Suprapubic skin (tissue), 4 donors: ENCODE results near the gene PMEL. TPM values are rescaled to one million over a fixed set of nuclear protein-coding genes. Genes with fewer than 3 reads are reported as not detected.
"Not testable (repeated sequence)": the region's sequence is repeated elsewhere in the genome, so short reads cannot be mapped to it uniquely, and the experiment has no call there.

Source experiments
- DNase-seq, 2 donors: peaks; one replicate each; pipeline ENCODE4 v3.0.0-alpha.2; 2019; ENCODE audit warnings: low spot score in 2 of 2
- H3K27ac ChIP-seq: fragments of 200-600 bp; sonication (generic); one replicate; pipeline ENCODE4 v1.5.1; 2019
- H3K27me3 ChIP-seq: fragments of 200-600 bp; sonication (generic); one replicate; pipeline ENCODE4 v1.5.1; 2019
- H3K36me3 ChIP-seq: fragments of 200-600 bp; sonication (generic); one replicate; pipeline ENCODE4 v1.5.1; 2019
- H3K4me1 ChIP-seq: fragments of 200-600 bp; sonication (generic); one replicate; pipeline ENCODE4 v1.5.1; 2019
- H3K4me3 ChIP-seq: fragments of 200-600 bp; sonication (generic); one replicate; pipeline ENCODE4 v1.5.1; 2019; ENCODE audit warnings: mild to moderate bottlenecking
- H3K9me3 ChIP-seq: fragments of 200-600 bp; sonication (generic); one replicate; pipeline ENCODE4 v1.5.1; 2019
- CTCF ChIP-seq, 2 donors: fragments of 200-600 bp in 1 of 2; fragments of 450-650 bp in 1 of 2; sonication (generic) in 1 of 2; IDR thresholded peaks; one replicate each; pipeline ENCODE4 v1.5.1; 2016 to 2019; ENCODE audit warnings: antibody characterized with exemption in 2 of 2, mild to moderate bottlenecking in 1 of 2, moderate library complexity in 1 of 2
- EP300 ChIP-seq: sonication (generic); formaldehyde crosslinking; IDR thresholded peaks from one replicate; pipeline ENCODE4 v1.6.1; 2017; ENCODE audit warnings: antibody characterized with exemption
- POLR2A ChIP-seq, 2 donors: fragments of 450-650 bp; IDR thresholded peaks; one replicate each; pipeline ENCODE4 v1.6.1; 2017; ENCODE audit warnings: antibody characterized with exemption in 2 of 2, mild to moderate bottlenecking in 2 of 2, moderate library complexity in 2 of 2
- POLR2AphosphoS5 ChIP-seq, 3 donors: sonication (generic); formaldehyde crosslinking; IDR thresholded peaks; one replicate each; pipeline ENCODE4 v1.6.1; 2017; ENCODE audit warnings: antibody characterized with exemption in 3 of 3
- WGBS: methylation state at CpG from one replicate; pipeline ENCODE4 v1.1.5; 2018; 5-methylcytosine and 5-hydroxymethylcytosine counted together
- total RNA-seq, 4 donors: library from RNA; depleted of rRNA; stranded (reverse); fragments of >200 nt; gene quantifications; one replicate each; pipeline ENCODE4 v1.1.0, GENCODE V29; 2016

PMEL gene
- total RNA-seq, 4 donors from 2014 or later: 54.4 to 188 (median 71.7) TPM

- 95% methylated on average over 3 of the region's 3 CpGs for WGBS
- no peak for DNase-seq
- H3K27ac ChIP-seq: no peak overlapping the region
- H3K36me3 ChIP-seq: peaks cover 76% of the 10 kb centered on the region
- TF ChIP-seq EP300: no peak
- TF ChIP-seq POLR2A (IDR thresholded peaks at IDR 0.05): no peak
- no peak for TF ChIP-seq CTCF (IDR thresholded peaks at IDR 0.05)
- TF ChIP-seq POLR2AphosphoS5 (IDR thresholded peaks at IDR 0.05): no peak
- H3K4me3 ChIP-seq: no peak overlapping the region
- H3K4me1 ChIP-seq: peaks cover 1% of the 10 kb centered on the region
- H3K9me3 ChIP-seq: no peaks in the 10 kb centered on the region
- no peaks in the 10 kb centered on the region for H3K27me3 ChIP-seq
Measured at GRCh38 chr12:55991110-55991509, 25.3 kb upstream of the PMEL start.

GRCh38 chr12:55985976-55986375 lies 20.1 kb upstream of the PMEL start:
- not testable (repeated sequence) for H3K27ac ChIP-seq
- WGBS: 91% methylated on average over 7 of the region's 7 CpGs

GRCh38 chr12:55985341-55985740 lies 19.5 kb upstream of the PMEL start:
- H3K4me1 ChIP-seq: no peaks in the 10 kb centered on the region
- no peak overlapping the region for H3K4me3 ChIP-seq
- 85% methylated on average over 4 of the region's 4 CpGs for WGBS
- H3K27ac ChIP-seq: no peak overlapping the region
- H3K27me3 ChIP-seq: no peaks in the 10 kb centered on the region
- TF ChIP-seq POLR2AphosphoS5 (IDR thresholded peaks at IDR 0.05) (no peak), CTCF (IDR thresholded peaks at IDR 0.05) (no peak), EP300 (no peak), POLR2A (IDR thresholded peaks at IDR 0.05) (no peak)
- DNase-seq: no peak
- H3K36me3 ChIP-seq: peaks cover 81% of the 10 kb centered on the region
- H3K9me3 ChIP-seq: no peaks in the 10 kb centered on the region

More at GRCh38 chr12:55985976-55986375, 20.1 kb upstream of the PMEL start:
- H3K36me3 ChIP-seq: peaks cover 81% of the 10 kb centered on the region
- not testable (repeated sequence) for H3K27me3 ChIP-seq, H3K9me3 ChIP-seq, DNase-seq, H3K4me3 ChIP-seq, H3K4me1 ChIP-seq

- 79% methylated on average over 2 of the region's 2 CpGs for WGBS
- H3K4me3 ChIP-seq: no peak overlapping the region
- H3K27me3 ChIP-seq: no peaks in the 10 kb centered on the region
- DNase-seq: no peak
- no peaks in the 10 kb centered on the region for H3K4me1 ChIP-seq
- TF ChIP-seq EP300 (no peak), POLR2A (IDR thresholded peaks at IDR 0.05) (no peak), POLR2AphosphoS5 (IDR thresholded peaks at IDR 0.05) (no peak), CTCF (IDR thresholded peaks at IDR 0.05) (no peak)
- H3K9me3 ChIP-seq: no peaks in the 10 kb centered on the region
- peaks cover 78% of the 10 kb centered on the region for H3K36me3 ChIP-seq
- H3K27ac ChIP-seq: no peak overlapping the region
Measured at GRCh38 chr12:55984861-55985260, 19.0 kb upstream of the PMEL start.

- no peaks in the 10 kb centered on the region for H3K4me1 ChIP-seq
- H3K4me3 ChIP-seq: no peak overlapping the region
- H3K9me3 ChIP-seq: no peaks in the 10 kb centered on the region
- TF ChIP-seq EP300 (no peak), CTCF (IDR thresholded peaks at IDR 0.05) (no peak), POLR2AphosphoS5 (IDR thresholded peaks at IDR 0.05) (no peak), POLR2A (IDR thresholded peaks at IDR 0.05) (no peak)
- H3K36me3 ChIP-seq: peaks cover 65% of the 10 kb centered on the region
- 90% methylated on average over 4 of the region's 4 CpGs for WGBS
- no peak overlapping the region for H3K27ac ChIP-seq
- DNase-seq: no peak
- no peaks in the 10 kb centered on the region for H3K27me3 ChIP-seq
Measured at GRCh38 chr12:55983232-55983842, 17.5 kb upstream of the PMEL start.
